K562 (cell line): ENCODE measurements around the gene GLTP. TPM values are rescaled to one million over a fixed set of nuclear protein-coding genes. Genes with fewer than 3 reads are reported as not detected.
"Not testable (repeated sequence)": the region's sequence is repeated elsewhere in the genome, so short reads cannot be mapped to it uniquely, and the experiment has no call there.

ENCODE experiments used
- ATAC-seq: fragments of 200-7000 bp; cut with Tn5 transposase; 3 replicates; pipeline ENCODE4 v1.9.1; 2020; ENCODE audit warnings: moderate library complexity
- BruUV-seq: library from RNA; stranded (reverse); fragments of 400-500 nt; replicated peaks from 2 replicates; lab custom pipeline; 2021; lab: Mats Ljungman, UMichigan
- CTCF ChIA-PET: fragments of 300-600 bp; formaldehyde crosslinking; extraction: SDS; loops from one replicate; lab custom pipeline; 2021; ENCODE audit warnings: low intra/inter-chr PET ratio; lab: Yijun Ruan, JAX
- POLR2A ChIA-PET: fragments of 300-600, 350-650 bp; sonication (Branson Sonifier 250); formaldehyde crosslinking; extraction: SDS; loops from one replicate; lab custom pipeline; 2021; ENCODE audit warnings: antibody characterized with exemption, inconsistent platforms; lab: Yijun Ruan, JAX
- DNase-seq, 4 experiments: peaks; one replicate each; pipeline versions ENCODE4 v3.0.0 to v3.0.0-alpha.2; 2011 to 2018; ENCODE audit warnings: low spot score in 3 of 4, mixed read lengths in 3 of 4; ENCODE audit errors: extremely low read depth in 1 of 4
- FAIRE-seq: peaks from 2 replicates; lab custom pipeline; 2011; peaks lifted over from hg19 to GRCh38; lab: Jason Lieb, UNC
- H2AFZ ChIP-seq: 2 replicates; pipeline ENCODE4 v1.6.0; 2011; ENCODE audit warnings: low read depth, low read length, control low read depth, inconsistent platforms
- H3K27ac ChIP-seq: fragments of 200-600 bp; 3 replicates; pipeline ENCODE4 v1.8.0; 2011; ENCODE audit warnings: low read depth, mild to moderate bottlenecking, control low read depth, inconsistent platforms, low read length, moderate library complexity, mixed read lengths; ENCODE audit errors: extremely low read depth
- H3K27me3 ChIP-seq, 2 experiments: fragments of 300-600 bp in 1 of 2; 2 replicates in 1 of 2; 3 replicates in 1 of 2; pipeline versions ENCODE4 v1.6.0 to v1.8.0; 2011; ENCODE audit warnings: inconsistent platforms in 2 of 2, low read length in 2 of 2, mild to moderate bottlenecking in 1 of 2, mixed read lengths in 1 of 2, moderate library complexity in 1 of 2; ENCODE audit not compliant: control insufficient read depth in 2 of 2, insufficient read depth in 2 of 2
- H3K36me3 ChIP-seq: fragments of 300-600 bp; 3 replicates; pipeline ENCODE4 v1.8.0; 2011; ENCODE audit warnings: mild to moderate bottlenecking, low read length, inconsistent platforms; ENCODE audit not compliant: control insufficient read depth, insufficient read depth
- H3K4me1 ChIP-seq, 2 experiments: fragments of 200-600 bp in 1 of 2; replicated peaks in 1 of 2; 2 replicates in 1 of 2; 3 replicates in 1 of 2; pipeline versions ENCODE4 v1.5.1 to v1.8.0; 2011; ENCODE audit warnings: inconsistent platforms in 2 of 2, low read length in 2 of 2, mild to moderate bottlenecking in 1 of 2, mixed read lengths in 1 of 2, moderate library complexity in 1 of 2; ENCODE audit not compliant: control insufficient read depth in 2 of 2, insufficient read depth in 2 of 2
- H3K4me2 ChIP-seq: 2 replicates; pipeline ENCODE4 v1.6.1; 2011; ENCODE audit warnings: low read length, control low read depth, inconsistent platforms, mixed read lengths; ENCODE audit not compliant: insufficient read depth
- H3K4me3 ChIP-seq: fragments of 200-600 bp; sonication (generic), shearing (Covaris generic); 2 replicates; pipeline ENCODE4 v1.5.1; 2016; ENCODE audit warnings: control low read depth, inconsistent platforms
- H3K79me2 ChIP-seq: fragments of 200-600 bp; 3 replicates; pipeline ENCODE4 v1.8.0; 2011; ENCODE audit warnings: low read length, inconsistent platforms; ENCODE audit not compliant: control insufficient read depth, insufficient read depth
- H3K9ac ChIP-seq, 2 experiments: 2 replicates each; pipeline versions ENCODE4 v1.6.0 to v1.6.1; 2011; ENCODE audit warnings: low read depth in 2 of 2, low read length in 2 of 2, control low read depth in 1 of 2, inconsistent platforms in 1 of 2, mild to moderate bottlenecking in 1 of 2, mixed read lengths in 1 of 2; ENCODE audit not compliant: insufficient read depth in 1 of 2
- H3K9me1 ChIP-seq: one replicate; pipeline ENCODE4 v1.6.0; 2011; ENCODE audit warnings: inconsistent platforms, mild to moderate bottlenecking, low read length, moderate library complexity; ENCODE audit not compliant: control insufficient read depth, insufficient read depth
- H3K9me3 ChIP-seq: replicated peaks from 2 replicates; pipeline ENCODE4 v1.5.1; 2011; ENCODE audit warnings: low read depth, low read length, inconsistent platforms; ENCODE audit not compliant: control insufficient read depth, insufficient read depth
- H4K20me1 ChIP-seq: replicated peaks from 2 replicates; pipeline ENCODE4 v1.6.1; 2011; ENCODE audit warnings: low read length, inconsistent platforms, mixed read lengths; ENCODE audit not compliant: control insufficient read depth, insufficient read depth
- RBM14 ChIP-seq: fragments of 200-400 bp; formaldehyde crosslinking; IDR thresholded peaks from 2 replicates; pipeline ENCODE4 v1.6.1; 2018; ENCODE audit warnings: low read depth, mild to moderate bottlenecking, low read length, moderate library complexity, borderline replicate concordance; ENCODE audit not compliant: insufficient read depth
- RBM39 ChIP-seq: fragments of 200-400 bp; formaldehyde crosslinking; optimal IDR thresholded peaks from 2 replicates; pipeline ENCODE3; 2018; ENCODE audit warnings: low read depth, low read length
- TEAD4 ChIP-seq, 2 experiments: sonication (generic) in 1 of 2; formaldehyde crosslinking in 1 of 2; IDR thresholded peaks; 2 replicates each; pipeline versions ENCODE4 v1.6.1 to v1.8.0; 2012 to 2022; ENCODE audit warnings: borderline replicate concordance in 1 of 2, inconsistent platforms in 1 of 2, low read length in 1 of 2, mild to moderate bottlenecking in 1 of 2, missing genetic modification reagents in 1 of 2
- THRAP3 ChIP-seq: fragments of 450-650 bp; IDR thresholded peaks from 2 replicates; pipeline ENCODE4 v1.6.1; 2016; ENCODE audit warnings: mild to moderate bottlenecking, inconsistent platforms, borderline replicate concordance
- ZNF232 ChIP-seq: sonication (generic); formaldehyde crosslinking; IDR thresholded peaks from 2 replicates; pipeline ENCODE4 v1.8.0; 2022; ENCODE audit warnings: mild to moderate bottlenecking, missing genetic modification reagents
- ZNF316 ChIP-seq: fragments of 450-650 bp; IDR thresholded peaks from 2 replicates; pipeline ENCODE4 v1.6.1; 2016
- ZNF766 ChIP-seq: fragments of 200-800 bp; sonication (Bioruptor generic); conservative IDR thresholded peaks from 2 replicates; pipeline ENCODE4 v1.6.1; 2016; ENCODE audit warnings: missing genetic modification characterization, missing compliant biosample characterization
- WGBS: fragments of 100-300 bp; shearing (Covaris generic); methylation state at CpG from one replicate; pipeline ENCODE4 v1.1.6; 2016; ENCODE audit warnings: low coverage, mixed read lengths; ENCODE audit not compliant: insufficient coverage; ENCODE audit errors: missing lambda C conversion rate; 5-methylcytosine and 5-hydroxymethylcytosine counted together
- in situ Hi-C: fragments of 300-500 bp; cut with MboI; formaldehyde crosslinking; loops from 4 replicates; pipeline ENCODE4 v1.15.0; 2018; ENCODE audit warnings: inconsistent platforms, mixed read lengths
- intact Hi-C: fragments of 100-400 bp; cut with micrococcal nuclease; formaldehyde crosslinking; loops from 2 replicates; pipeline ENCODE4 v1.14.2; 2022
- polyA plus RNA-seq, 8 experiments: library from polyadenylated mRNA; depleted of rRNA in 4 of 8; stranded (reverse) in 5 of 8; unstranded in 3 of 8; fragments of >200 nt; fragmentation: Nextera tagmentation in 2 of 8; fragmentation: Illumina TruSeq in 1 of 8; extraction: Ambion mirVana in 2 of 8; extraction: Trizol in 1 of 8; gene quantifications; 2 replicates each; pipeline versions ENCODE4 v1.2.1 to v1.2.3, GENCODE V29; 2011 to 2014; ENCODE audit warnings: inconsistent platforms in 1 of 8, missing spikeins in 1 of 8
- total RNA-seq, 7 experiments: library from RNA; depleted of rRNA in 6 of 7; stranded (reverse); fragments of >200 nt in 6 of 7; fragmentation: Illumina TruSeq in 2 of 7; extraction: Trizol in 2 of 7; gene quantifications; 2 replicates each; pipeline versions ENCODE4 v1.2.1 to v1.2.3, GENCODE V29; 2011 to 2021; ENCODE audit warnings: low replicate concordance in 1 of 7
- TF ChIP-seq, protein P1 (sequence below), 2 experiments: fragments of 450-650 bp; IDR thresholded peaks; 2 replicates each; pipeline ENCODE4 v1.6.1; 2016
- TF ChIP-seq, protein P2 (sequence below): fragments of 450-650 bp; IDR thresholded peaks from 2 replicates; pipeline ENCODE4 v1.6.1; 2018; ENCODE audit not compliant: partially characterized antibody

GLTP gene
- total and polyA plus RNA-seq, 9 of the 15 experiments (the other 6 are each of a cell fraction or from before 2014, with no cell fraction given): 4.4 to 8.3 (median 6.1) TPM

DNA sequence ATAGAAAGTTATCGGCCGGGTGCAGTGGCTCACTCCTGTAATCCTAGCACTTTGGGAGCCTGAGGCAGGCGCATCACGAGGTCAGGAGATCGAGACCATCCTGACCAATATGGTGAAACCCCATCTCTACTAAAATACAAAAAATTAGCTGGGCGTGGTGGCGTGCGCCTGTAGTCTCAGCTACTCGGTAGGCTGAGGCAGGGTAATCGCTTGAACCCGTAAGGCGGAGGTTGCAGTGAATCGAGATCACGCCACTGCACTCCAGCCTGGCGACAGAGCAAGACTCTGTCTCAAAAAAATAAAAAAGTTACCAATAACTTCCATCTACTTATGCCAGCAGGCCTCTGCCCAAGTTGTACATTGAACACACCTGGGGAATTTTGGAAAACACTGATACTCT lies 19.0 kb upstream of the GLTP start:
- 95% methylated on average over 15 of the region's 15 CpGs for WGBS
- not testable (repeated sequence) for H3K4me1 ChIP-seq, H4K20me1 ChIP-seq, H3K27ac ChIP-seq, H3K9me3 ChIP-seq
- H2AFZ ChIP-seq: peak overlapping the region; percentile 100
- TF ChIP-seq, protein P1, sequence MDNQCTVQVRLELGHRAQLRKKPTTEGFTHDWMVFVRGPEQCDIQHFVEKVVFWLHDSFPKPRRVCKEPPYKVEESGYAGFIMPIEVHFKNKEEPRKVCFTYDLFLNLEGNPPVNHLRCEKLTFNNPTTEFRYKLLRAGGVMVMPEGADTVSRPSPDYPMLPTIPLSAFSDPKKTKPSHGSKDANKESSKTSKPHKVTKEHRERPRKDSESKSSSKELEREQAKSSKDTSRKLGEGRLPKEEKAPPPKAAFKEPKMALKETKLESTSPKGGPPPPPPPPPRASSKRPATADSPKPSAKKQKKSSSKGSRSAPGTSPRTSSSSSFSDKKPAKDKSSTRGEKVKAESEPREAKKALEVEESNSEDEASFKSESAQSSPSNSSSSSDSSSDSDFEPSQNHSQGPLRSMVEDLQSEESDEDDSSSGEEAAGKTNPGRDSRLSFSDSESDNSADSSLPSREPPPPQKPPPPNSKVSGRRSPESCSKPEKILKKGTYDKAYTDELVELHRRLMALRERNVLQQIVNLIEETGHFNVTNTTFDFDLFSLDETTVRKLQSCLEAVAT (IDR thresholded peaks at IDR 0.05): peak in 1 of 2 experiments; percentile 88; a peak in 2 of 4 replicates
- TF ChIP-seq THRAP3: 0 out of 2 replicates have a peak, but pooled peaks have one; percentile 42
- TF ChIP-seq ZNF316: 0 out of 2 replicates have a peak, but pooled peaks have one; percentile 1
- TF ChIP-seq, all 486 proteins: peak for 3; not testable (repeated sequence) for 483
- Histone ChIP-seq H3K4me2 (peak overlapping the region; percentile 92), H3K9ac (peak overlapping the region; percentile 83 to 98; a peak in 3 of 4 replicates), H3K36me3 (peaks cover 18% of the 10 kb centered on the region; the same call in 2 of the 3 replicates), H3K79me2 (peaks cover 22% of the 10 kb centered on the region)
- CTCF ChIA-PET, intact Hi-C loops, H3K9me1 ChIP-seq, ATAC-seq, H3K4me3 ChIP-seq, DNase-seq, H3K27me3 ChIP-seq, in situ Hi-C loops, BruUV-seq: not testable (repeated sequence)
- peak; percentile 15 for FAIRE-seq
- POLR2A ChIA-PET: interaction anchor here (0.7 to 1.8 kb wide), 3 partner anchors 8 to 50 kb away, joined by 3 to 9 read pairs (median 5); no protein-coding TSS in a partner anchor

DNA sequence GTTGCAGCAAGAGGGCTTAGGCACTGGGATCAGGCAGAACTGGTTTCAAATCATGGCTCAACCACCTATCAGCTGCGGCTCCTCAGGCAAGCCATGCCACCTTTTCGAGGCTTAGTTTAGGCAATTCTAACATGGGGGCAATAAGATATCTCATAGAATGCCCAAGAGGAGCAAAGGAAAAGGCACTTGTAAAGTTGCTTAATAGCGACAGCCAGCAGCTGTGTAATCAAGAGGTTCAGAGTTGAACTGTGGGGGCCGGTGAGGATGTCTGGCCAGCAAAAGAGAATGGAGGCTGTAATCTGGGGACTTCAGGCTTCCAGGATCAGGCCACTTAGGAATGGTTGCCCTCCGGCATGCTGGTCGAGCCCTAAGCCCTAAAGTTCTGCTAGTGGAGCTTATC lies 16.7 kb upstream of the GLTP start:
- peaks cover 20% of the 10 kb centered on the region for H3K79me2 ChIP-seq
- H3K9me1 ChIP-seq: no peaks in the 10 kb centered on the region
- CTCF ChIA-PET: no interaction called here
- peaks cover 2 to 15% of the 10 kb centered on the region in 2 experiments; a peak in 3 of 5 replicates for H3K27me3 ChIP-seq
- intact Hi-C loops (no loop called here), in situ Hi-C loops (no loop called here)
- no peak for ATAC-seq
- no peaks in the 10 kb centered on the region for H3K9me3 ChIP-seq
- no peaks in the 10 kb centered on the region for H3K36me3 ChIP-seq
- H3K27ac ChIP-seq: no peak overlapping the region
- POLR2A ChIA-PET: interaction anchor here (0.6 kb wide), 1 partner anchor 17 kb away, joined by 4 read pairs; no protein-coding TSS in a partner anchor
- 25% methylated on average over 5 of the region's 6 CpGs for WGBS
- no peaks in the 10 kb centered on the region for H4K20me1 ChIP-seq
- no peak overlapping the region for H3K9ac ChIP-seq
- no peak overlapping the region for H3K4me2 ChIP-seq
- DNase-seq: no peak
- H3K4me1 ChIP-seq: peaks cover 4 to 10% of the 10 kb centered on the region in 2 experiments; a peak in 3 of 5 replicates
- H2AFZ ChIP-seq: no peak overlapping the region
- no peak overlapping the region for H3K4me3 ChIP-seq
- BruUV-seq: no TSS peak
- no peak for FAIRE-seq
- TF ChIP-seq ZNF766 (CRISPR knock-in tag): no peak
- no peak for TF ChIP-seq RBM14
- no peak for TF ChIP-seq ZNF232
- no peak for TF ChIP-seq RBM39
- TF ChIP-seq, protein P2, sequence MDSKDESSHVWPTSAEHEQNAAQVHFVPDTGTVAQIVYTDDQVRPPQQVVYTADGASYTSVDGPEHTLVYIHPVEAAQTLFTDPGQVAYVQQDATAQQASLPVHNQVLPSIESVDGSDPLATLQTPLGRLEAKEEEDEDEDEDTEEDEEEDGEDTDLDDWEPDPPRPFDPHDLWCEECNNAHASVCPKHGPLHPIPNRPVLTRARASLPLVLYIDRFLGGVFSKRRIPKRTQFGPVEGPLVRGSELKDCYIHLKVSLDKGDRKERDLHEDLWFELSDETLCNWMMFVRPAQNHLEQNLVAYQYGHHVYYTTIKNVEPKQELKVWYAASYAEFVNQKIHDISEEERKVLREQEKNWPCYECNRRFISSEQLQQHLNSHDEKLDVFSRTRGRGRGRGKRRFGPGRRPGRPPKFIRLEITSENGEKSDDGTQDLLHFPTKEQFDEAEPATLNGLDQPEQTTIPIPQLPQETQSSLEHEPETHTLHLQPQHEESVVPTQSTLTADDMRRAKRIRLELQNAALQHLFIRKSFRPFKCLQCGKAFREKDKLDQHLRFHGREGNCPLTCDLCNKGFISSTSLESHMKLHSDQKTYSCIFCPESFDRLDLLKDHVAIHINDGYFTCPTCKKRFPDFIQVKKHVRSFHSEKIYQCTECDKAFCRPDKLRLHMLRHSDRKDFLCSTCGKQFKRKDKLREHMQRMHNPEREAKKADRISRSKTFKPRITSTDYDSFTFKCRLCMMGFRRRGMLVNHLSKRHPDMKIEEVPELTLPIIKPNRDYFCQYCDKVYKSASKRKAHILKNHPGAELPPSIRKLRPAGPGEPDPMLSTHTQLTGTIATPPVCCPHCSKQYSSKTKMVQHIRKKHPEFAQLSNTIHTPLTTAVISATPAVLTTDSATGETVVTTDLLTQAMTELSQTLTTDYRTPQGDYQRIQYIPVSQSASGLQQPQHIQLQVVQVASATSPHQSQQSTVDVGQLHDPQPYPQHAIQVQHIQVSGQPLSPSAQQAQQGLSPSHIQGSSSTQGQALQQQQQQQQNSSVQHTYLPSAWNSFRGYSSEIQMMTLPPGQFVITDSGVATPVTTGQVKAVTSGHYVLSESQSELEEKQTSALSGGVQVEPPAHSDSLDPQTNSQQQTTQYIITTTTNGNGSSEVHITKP: no peak
- TF ChIP-seq TEAD4 (IDR thresholded peaks at IDR 0.05; ENCODE audit: low read length): no peak
- no peak for TF ChIP-seq TEAD4 (CRISPR knock-in tag; IDR thresholded peaks at IDR 0.05; ENCODE audit: borderline replicate concordance)
